HEK293T (cell line): ENCODE measurements around the gene FRMD5.

Source experiments
- BHLHE40 ChIP-seq: fragments of 450-650 bp; IDR thresholded peaks from 2 replicates; pipeline ENCODE4 v1.6.1; 2016; ENCODE audit warnings: mild to moderate bottlenecking, moderate library complexity, borderline replicate concordance
- CTBP1 ChIP-seq: fragments of 450-650 bp; IDR thresholded peaks from 2 replicates; pipeline ENCODE4 v1.6.1; 2016; ENCODE audit warnings: borderline replicate concordance
- ELF4 ChIP-seq: fragments of 450-650 bp; IDR thresholded peaks from 2 replicates; pipeline ENCODE4 v1.6.1; 2017; ENCODE audit warnings: antibody characterized with exemption
- FOXA1 ChIP-seq: fragments of 450-650 bp; IDR thresholded peaks from 2 replicates; pipeline ENCODE4 v1.6.1; 2016; ENCODE audit warnings: mild to moderate bottlenecking
- FOXK2 ChIP-seq: fragments of 450-650 bp; IDR thresholded peaks from 2 replicates; pipeline ENCODE4 v1.6.1; 2016; ENCODE audit warnings: mild to moderate bottlenecking
- FOXM1 ChIP-seq: fragments of 450-650 bp; IDR thresholded peaks from 2 replicates; pipeline ENCODE4 v1.6.1; 2017; ENCODE audit warnings: mild to moderate bottlenecking, borderline replicate concordance
- NFRKB ChIP-seq: fragments of 450-650 bp; IDR thresholded peaks from 2 replicates; pipeline ENCODE4 v1.6.1; 2016; ENCODE audit warnings: mild to moderate bottlenecking, moderate library complexity
- SP1 ChIP-seq: fragments of 450-650 bp; IDR thresholded peaks from 2 replicates; pipeline ENCODE4 v1.6.1; 2017
- SUZ12 ChIP-seq: fragments of 450-650 bp; IDR thresholded peaks from 2 replicates; pipeline ENCODE4 v1.6.1; 2016; ENCODE audit warnings: mild to moderate bottlenecking
- ZNF384 ChIP-seq: fragments of 450-650 bp; IDR thresholded peaks from 2 replicates; pipeline ENCODE4 v1.6.1; 2016
- TF ChIP-seq, protein P1 (sequence below): fragments of 450-650 bp; IDR thresholded peaks from 2 replicates; pipeline ENCODE4 v1.6.1; 2016

- TF ChIP-seq SUZ12 (no peak), ELF4 (no peak), ZNF384 (no peak), FOXK2 (no peak), SP1 (no peak), CTBP1 (no peak), FOXM1 (no peak), NFRKB (no peak), BHLHE40 (no peak), FOXA1 (no peak)
- TF ChIP-seq, protein P1, sequence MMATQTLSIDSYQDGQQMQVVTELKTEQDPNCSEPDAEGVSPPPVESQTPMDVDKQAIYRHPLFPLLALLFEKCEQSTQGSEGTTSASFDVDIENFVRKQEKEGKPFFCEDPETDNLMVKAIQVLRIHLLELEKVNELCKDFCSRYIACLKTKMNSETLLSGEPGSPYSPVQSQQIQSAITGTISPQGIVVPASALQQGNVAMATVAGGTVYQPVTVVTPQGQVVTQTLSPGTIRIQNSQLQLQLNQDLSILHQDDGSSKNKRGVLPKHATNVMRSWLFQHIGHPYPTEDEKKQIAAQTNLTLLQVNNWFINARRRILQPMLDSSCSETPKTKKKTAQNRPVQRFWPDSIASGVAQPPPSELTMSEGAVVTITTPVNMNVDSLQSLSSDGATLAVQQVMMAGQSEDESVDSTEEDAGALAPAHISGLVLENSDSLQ = no peak
Observed at GRCh38 chr15:43968551-43968950, 226.5 kb downstream of the FRMD5 start.
